PC-9 (cell line): ENCODE measurements around the gene TMEM107.

Source experiments
- CTCF ChIP-seq: fragments of 200-600 bp; sonication (generic); conservative IDR thresholded peaks from 2 replicates; pipeline ENCODE4 v1.6.1; 2017; ENCODE audit warnings: mixed run types, antibody characterized with exemption, mild to moderate bottlenecking, moderate library complexity
- EZH2 ChIP-seq: fragments of 200-600 bp; sonication (generic); IDR thresholded peaks from 2 replicates; pipeline ENCODE4 v1.8.0; 2017; ENCODE audit warnings: antibody characterized with exemption, low read depth

GRCh38 chr17:8122924-8123694 is 53.1 kb downstream of the TMEM107 start:
- no peak for TF ChIP-seq EZH2
- no peak for TF ChIP-seq CTCF
